Activated T-cell treated with anti-CD3 and anti-CD28 coated beads for 4 hours (primary cell): ENCODE results near the gene TYRO3.
"Not testable (repeated sequence)": the region's sequence is repeated elsewhere in the genome, so short reads cannot be mapped to it uniquely, and the experiment has no call there.

ENCODE experiments used
- DNase-seq: peaks from one replicate; pipeline ENCODE4 v3.0.0-alpha.2; 2020

The TYRO3 gene

GRCh38 chr15:41554915-41555314, 4.1 kb upstream of the TYRO3 start:
- DNase-seq: no peak

GRCh38 chr15:41556677-41557076, 2.3 kb upstream of the TYRO3 start:
- DNase-seq: no peak

- peak; percentile 55 for DNase-seq
Measured at GRCh38 chr15:41557673-41558399, 1.2 kb upstream of the TYRO3 start.

GRCh38 chr15:41559239-41559782, 299 bp downstream of the TYRO3 start:
- no peak for DNase-seq

- no peak for DNase-seq
Measured at GRCh38 chr15:41560572-41560874, 1.5 kb downstream of the TYRO3 start.

GRCh38 chr15:41561104-41561776, 2.2 kb downstream of the TYRO3 start:
- no peak for DNase-seq

GRCh38 chr15:41561777-41562145, 2.7 kb downstream of the TYRO3 start:
- DNase-seq: no peak

GRCh38 chr15:41562244-41562643, 3.2 kb downstream of the TYRO3 start:
- DNase-seq: no peak

- DNase-seq: no peak
Measured at GRCh38 chr15:41562784-41563198, 3.8 kb downstream of the TYRO3 start.

GRCh38 chr15:41564286-41564959, 5.4 kb downstream of the TYRO3 start:
- DNase-seq: no peak

- DNase-seq: no peak
Measured at GRCh38 chr15:41564960-41565502, 6.0 kb downstream of the TYRO3 start.

- no peak for DNase-seq
Measured at GRCh38 chr15:41565702-41566101, 6.7 kb downstream of the TYRO3 start.

GRCh38 chr15:41566121-41566885, 7.3 kb downstream of the TYRO3 start:
- DNase-seq: no peak

GRCh38 chr15:41567261-41567660, 8.2 kb downstream of the TYRO3 start:
- no peak for DNase-seq

GRCh38 chr15:41567862-41568261, 8.8 kb downstream of the TYRO3 start:
- DNase-seq: no peak

GRCh38 chr15:41568350-41569017, 9.5 kb downstream of the TYRO3 start:
- DNase-seq: no peak

GRCh38 chr15:41569232-41569631, 10.2 kb downstream of the TYRO3 start:
- not testable (repeated sequence) for DNase-seq

GRCh38 chr15:41570764-41571163, 11.8 kb downstream of the TYRO3 start:
- DNase-seq: no peak

GRCh38 chr15:41571948-41572347, 12.9 kb downstream of the TYRO3 start:
- DNase-seq: no peak

- DNase-seq: no peak
Measured at GRCh38 chr15:41572866-41573265, 13.9 kb downstream of the TYRO3 start.

- no peak for DNase-seq
Measured at GRCh38 chr15:41573396-41573795, 14.4 kb downstream of the TYRO3 start.

- no peak for DNase-seq
Measured at GRCh38 chr15:41574158-41574557, 15.1 kb downstream of the TYRO3 start.
